Measurements from ENCODE around the gene ACOT9. TPM values are rescaled to one million over a fixed set of nuclear protein-coding genes. Genes with fewer than 3 reads are reported as not detected.

The ACOT9 gene
- total and polyA plus RNA-seq, 12 donors = 44.8 to 79.7 (median 67.9) TPM

- Histone ChIP-seq H3K27ac (peak within 1 kb of the TSS; percentile 83 to 97 (median 94)), H3K36me3 (peaks cover 0 to 20% (median 0%) of the 10 kb centered on the region in 9 donors), H3K4me3 (peak within 1 kb of the TSS; percentile 57 to 86 (median 78)), H3K4me1 (peaks cover 0 to 32% (median 6%) of the 10 kb centered on the region in 9 donors), H3K27me3 (no peaks in the 10 kb centered on the region), H3K9me3 (peaks cover 0 to 6% (median 0%) of the 10 kb centered on the region in 11 donors)
- TF ChIP-seq CTCF (IDR thresholded peaks at IDR 0.05) = peak; percentile 65 to 86 (median 79)
- 0 to 2% methylated on average over 38 to 58 of the region's 58 CpGs for WGBS, 2 donors
- intact Hi-C loops (cut with DNase I) = loop anchor here in 9 of 10 donors (1.0 to 10.0 kb wide), 11 partner anchors 41 to 269 kb away; partner anchors contain the start of genes ACOT9 (in 2 of the 9), APOO (in 1 of the 9), CXorf58 (in 1 of the 9) and EIF2S3 (in 1 of the 9)
- DNase-seq (peak; percentile 94 to 96), ATAC-seq (peak; percentile 94 to 97 (median 96))
Observed at GRCh38 chrX:23782863-23783588, 40.0 kb upstream of the ACOT9 start, which contains the start of gene SAT1. SAT1 (plus strand) TSS chrX:23783173; CDS start chrX:23783352, 179 bp downstream.

GRCh38 chrX:23782455-23782854, 39.4 kb upstream of the ACOT9 start:
- peak overlapping the region in 7 of 10 donors; percentile 60 to 97 (median 96) for H3K27ac ChIP-seq
- no peaks in the 10 kb centered on the region for H3K27me3 ChIP-seq
- H3K4me1 ChIP-seq = peaks cover 0 to 31% (median 6%) of the 10 kb centered on the region in 9 donors
- peaks cover 0 to 20% (median 0%) of the 10 kb centered on the region in 9 donors for H3K36me3 ChIP-seq
- DNase-seq = no peak
- no peak for TF ChIP-seq CTCF (IDR thresholded peaks at IDR 0.05)
- H3K9me3 ChIP-seq = peaks cover 0 to 6% (median 0%) of the 10 kb centered on the region in 11 donors
- WGBS, 2 donors = 28 to 33% methylated on average over 6 of the region's 6 CpGs
- no peak for ATAC-seq
- intact Hi-C loops (cut with DNase I) = loop anchor here in 8 of 10 donors (1.0 to 10.0 kb wide), 10 partner anchors 40 to 270 kb away; partner anchors contain the start of genes ACOT9 (in 2 of the 8), APOO (in 1 of the 8), CXorf58 (in 1 of the 8) and EIF2S3 (in 1 of the 8)
- H3K4me3 ChIP-seq = peak overlapping the region; percentile 21 to 86 (median 76)

GRCh38 chrX:23779025-23779424, 35.9 kb upstream of the ACOT9 start:
- intact Hi-C loops (cut with DNase I) = loop anchor here in 1 of 10 donors (5.0 kb wide), 1 partner anchor 978 kb away; no protein-coding TSS in a partner anchor
- ATAC-seq = no peak
- Histone ChIP-seq H3K27me3 (no peaks in the 10 kb centered on the region), H3K27ac (no peak overlapping the region), H3K4me1 (peaks cover 0 to 23% (median 0%) of the 10 kb centered on the region in 9 donors), H3K9me3 (peaks cover 0 to 6% (median 0%) of the 10 kb centered on the region in 11 donors), H3K36me3 (no peaks in the 10 kb centered on the region), H3K4me3 (no peak overlapping the region)
- WGBS, 2 donors = 88 to 89% methylated on average over 4 of the region's 4 CpGs
- DNase-seq = no peak
- no peak for TF ChIP-seq CTCF (IDR thresholded peaks at IDR 0.05)

- DNase-seq = no peak
- Histone ChIP-seq H3K9me3 (no peaks in the 10 kb centered on the region), H3K4me3 (no peak overlapping the region), H3K27me3 (no peaks in the 10 kb centered on the region), H3K27ac (no peak overlapping the region), H3K36me3 (no peaks in the 10 kb centered on the region), H3K4me1 (peaks cover 0 to 22% (median 0%) of the 10 kb centered on the region in 9 donors)
- 89 to 96% methylated on average over 3 of the region's 3 CpGs for WGBS, 2 donors
- no peak for ATAC-seq
- no peak for TF ChIP-seq CTCF (IDR thresholded peaks at IDR 0.05)
- intact Hi-C loops (cut with DNase I) = loop anchor here in 1 of 10 donors (5.0 kb wide), 1 partner anchor 981 kb away; no protein-coding TSS in a partner anchor
Observed at GRCh38 chrX:23776363-23776762, 33.3 kb upstream of the ACOT9 start.
